Vagina (tissue), 2 donors: Measurements from ENCODE around the gene MACROD2.

Experiments
- POLR2A ChIP-seq, 2 donors: fragments of 450-650 bp; IDR thresholded peaks; one replicate each; pipeline ENCODE4 v1.6.1; 2017; ENCODE audit warnings: antibody characterized with exemption in 2 of 2, mild to moderate bottlenecking in 2 of 2, moderate library complexity in 2 of 2
- TF ChIP-seq, protein P1 (sequence below), 3 experiments: fragments of 450-650 bp in 2 of 3; fragments of 200-600 bp in 1 of 3; sonication (generic) in 1 of 3; IDR thresholded peaks; one replicate each; pipeline ENCODE4 v1.5.1; 2017 to 2019; ENCODE audit warnings: antibody characterized with exemption in 3 of 3, mild to moderate bottlenecking in 2 of 3, moderate library complexity in 2 of 3

DNA sequence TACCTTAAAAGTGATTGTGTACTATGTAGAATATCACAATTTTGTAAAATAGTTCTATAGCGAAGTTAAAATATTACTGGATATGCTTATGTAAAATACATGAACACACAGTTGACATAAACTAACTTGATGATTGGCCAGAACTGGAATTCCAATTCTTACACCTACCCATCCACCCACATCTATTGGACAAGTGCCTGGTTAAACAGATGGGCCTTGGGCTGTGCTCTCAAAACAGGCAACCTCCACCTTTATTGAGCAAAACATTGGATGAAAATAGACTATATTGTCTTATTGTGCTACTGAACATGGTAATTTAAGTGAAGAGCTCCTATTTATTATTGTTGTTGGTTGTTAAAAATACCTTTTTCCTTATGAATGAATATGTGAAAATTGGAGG, 496.1 kb downstream of the MACROD2 start:
- TF ChIP-seq, protein P1, sequence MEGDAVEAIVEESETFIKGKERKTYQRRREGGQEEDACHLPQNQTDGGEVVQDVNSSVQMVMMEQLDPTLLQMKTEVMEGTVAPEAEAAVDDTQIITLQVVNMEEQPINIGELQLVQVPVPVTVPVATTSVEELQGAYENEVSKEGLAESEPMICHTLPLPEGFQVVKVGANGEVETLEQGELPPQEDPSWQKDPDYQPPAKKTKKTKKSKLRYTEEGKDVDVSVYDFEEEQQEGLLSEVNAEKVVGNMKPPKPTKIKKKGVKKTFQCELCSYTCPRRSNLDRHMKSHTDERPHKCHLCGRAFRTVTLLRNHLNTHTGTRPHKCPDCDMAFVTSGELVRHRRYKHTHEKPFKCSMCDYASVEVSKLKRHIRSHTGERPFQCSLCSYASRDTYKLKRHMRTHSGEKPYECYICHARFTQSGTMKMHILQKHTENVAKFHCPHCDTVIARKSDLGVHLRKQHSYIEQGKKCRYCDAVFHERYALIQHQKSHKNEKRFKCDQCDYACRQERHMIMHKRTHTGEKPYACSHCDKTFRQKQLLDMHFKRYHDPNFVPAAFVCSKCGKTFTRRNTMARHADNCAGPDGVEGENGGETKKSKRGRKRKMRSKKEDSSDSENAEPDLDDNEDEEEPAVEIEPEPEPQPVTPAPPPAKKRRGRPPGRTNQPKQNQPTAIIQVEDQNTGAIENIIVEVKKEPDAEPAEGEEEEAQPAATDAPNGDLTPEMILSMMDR (IDR thresholded peaks at IDR 0.05) = no peak
- no peak for TF ChIP-seq POLR2A (IDR thresholded peaks at IDR 0.05)
